ENCODE results near the gene AHDC1. TPM values are rescaled to one million over a fixed set of nuclear protein-coding genes. Genes with fewer than 3 reads are reported as not detected.

AHDC1 gene
- total RNA-seq, 1 donor from 2014 or later, result 18.0 TPM

DNA sequence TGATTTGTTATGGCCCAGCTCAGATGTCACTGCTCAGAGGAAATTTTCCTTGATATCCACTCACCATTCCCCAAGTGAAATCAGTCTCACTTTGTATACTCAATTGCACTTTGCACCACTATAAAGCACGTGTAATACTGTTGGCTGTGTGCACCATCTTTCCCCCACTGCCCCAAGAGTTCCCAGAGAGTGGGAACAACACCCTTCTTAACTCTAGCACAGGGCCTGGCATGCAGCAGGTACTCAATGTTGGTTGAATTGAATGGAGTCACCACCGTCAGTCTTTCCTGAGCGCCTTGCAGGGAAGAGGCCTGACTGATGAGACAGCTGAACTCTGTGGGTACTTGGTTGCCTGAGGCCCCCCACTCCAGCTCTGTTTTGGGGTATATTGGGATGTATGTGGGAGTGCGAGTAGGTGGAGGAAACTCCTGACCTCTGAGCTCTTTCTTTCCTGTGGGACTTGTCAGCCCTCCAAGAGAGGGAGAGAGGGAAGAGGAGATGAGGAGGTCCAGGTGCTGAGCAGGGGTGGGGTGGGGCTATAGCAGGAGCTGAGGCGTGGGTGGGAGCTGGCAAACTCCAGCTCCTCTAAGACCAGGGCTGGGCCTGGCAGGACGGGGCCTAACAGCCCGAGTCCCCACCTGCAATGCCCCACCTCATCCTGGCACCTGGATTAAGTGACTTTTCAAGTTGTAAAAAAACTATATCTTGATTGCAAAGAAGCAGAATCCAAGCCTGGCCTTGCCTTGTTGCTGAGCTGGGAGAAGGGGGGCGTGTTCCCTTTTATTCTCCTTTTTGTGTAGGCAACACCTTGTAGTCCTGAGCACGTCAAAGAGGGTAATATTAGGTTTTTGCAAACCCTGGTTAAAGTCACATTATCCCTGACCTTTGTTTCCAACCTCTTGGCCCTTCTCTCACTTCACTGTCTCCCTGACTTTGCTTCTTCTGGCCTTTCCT, 94.5 kb downstream of the AHDC1 start:
- TF ChIP-seq, protein P1, sequence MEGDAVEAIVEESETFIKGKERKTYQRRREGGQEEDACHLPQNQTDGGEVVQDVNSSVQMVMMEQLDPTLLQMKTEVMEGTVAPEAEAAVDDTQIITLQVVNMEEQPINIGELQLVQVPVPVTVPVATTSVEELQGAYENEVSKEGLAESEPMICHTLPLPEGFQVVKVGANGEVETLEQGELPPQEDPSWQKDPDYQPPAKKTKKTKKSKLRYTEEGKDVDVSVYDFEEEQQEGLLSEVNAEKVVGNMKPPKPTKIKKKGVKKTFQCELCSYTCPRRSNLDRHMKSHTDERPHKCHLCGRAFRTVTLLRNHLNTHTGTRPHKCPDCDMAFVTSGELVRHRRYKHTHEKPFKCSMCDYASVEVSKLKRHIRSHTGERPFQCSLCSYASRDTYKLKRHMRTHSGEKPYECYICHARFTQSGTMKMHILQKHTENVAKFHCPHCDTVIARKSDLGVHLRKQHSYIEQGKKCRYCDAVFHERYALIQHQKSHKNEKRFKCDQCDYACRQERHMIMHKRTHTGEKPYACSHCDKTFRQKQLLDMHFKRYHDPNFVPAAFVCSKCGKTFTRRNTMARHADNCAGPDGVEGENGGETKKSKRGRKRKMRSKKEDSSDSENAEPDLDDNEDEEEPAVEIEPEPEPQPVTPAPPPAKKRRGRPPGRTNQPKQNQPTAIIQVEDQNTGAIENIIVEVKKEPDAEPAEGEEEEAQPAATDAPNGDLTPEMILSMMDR (IDR thresholded peaks at IDR 0.05; ENCODE audit: insufficient read depth, low read length, poor library complexity, severe bottlenecking), result no peak
- Histone ChIP-seq H3K4me3 (ENCODE audit: low read depth, low read length) (no peak overlapping the region), H3K27me3 (ENCODE audit: control insufficient read depth, insufficient read depth, low read length) (no peaks in the 10 kb centered on the region), H3K36me3 (ENCODE audit: control insufficient read depth, insufficient read depth, low read length) (no peaks in the 10 kb centered on the region)
- no peak for DNase-seq (ENCODE audit: low read depth)

DNA sequence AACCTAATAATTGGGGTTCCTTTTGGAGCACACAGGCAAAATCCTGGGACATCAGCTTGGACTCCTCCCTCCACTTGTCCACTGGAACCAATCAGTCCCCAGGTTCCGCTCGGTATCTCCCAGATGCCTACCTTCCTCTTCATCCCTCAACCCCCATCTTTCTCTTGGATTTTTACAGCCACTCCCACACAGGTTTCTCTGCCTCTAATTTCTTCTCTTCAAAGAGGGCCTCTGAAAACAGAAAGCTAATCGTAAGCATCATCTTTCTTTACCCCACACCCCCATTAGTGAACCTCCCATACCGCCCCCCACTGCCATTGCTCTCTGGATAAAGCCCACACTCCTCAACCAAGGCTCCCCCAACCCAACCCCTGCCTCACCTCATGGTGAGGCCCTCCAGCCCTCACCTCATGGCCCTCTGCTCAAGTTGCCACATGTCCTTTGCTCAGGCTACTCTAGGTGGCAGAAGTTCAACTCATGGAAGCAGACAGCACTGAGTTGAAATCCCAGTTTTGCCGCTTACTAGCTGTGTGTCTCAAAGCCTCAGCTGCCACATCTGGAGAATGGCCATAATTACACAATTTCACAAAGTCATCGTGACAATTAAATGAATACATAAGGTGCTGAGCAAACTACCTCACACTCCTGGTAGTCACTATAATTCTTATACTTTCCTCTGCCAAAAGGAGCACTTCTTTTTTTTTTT, 95.8 kb downstream of the AHDC1 start:
- no peak overlapping the region for H3K4me3 ChIP-seq (ENCODE audit: low read depth, low read length)
- no peak for DNase-seq (ENCODE audit: low read depth)
- no peaks in the 10 kb centered on the region for H3K36me3 ChIP-seq (ENCODE audit: control insufficient read depth, insufficient read depth, low read length)
- no peaks in the 10 kb centered on the region for H3K27me3 ChIP-seq (ENCODE audit: control insufficient read depth, insufficient read depth, low read length)
- TF ChIP-seq, protein P1 (IDR thresholded peaks at IDR 0.05; ENCODE audit: insufficient read depth, low read length, poor library complexity, severe bottlenecking), result no peak

DNA sequence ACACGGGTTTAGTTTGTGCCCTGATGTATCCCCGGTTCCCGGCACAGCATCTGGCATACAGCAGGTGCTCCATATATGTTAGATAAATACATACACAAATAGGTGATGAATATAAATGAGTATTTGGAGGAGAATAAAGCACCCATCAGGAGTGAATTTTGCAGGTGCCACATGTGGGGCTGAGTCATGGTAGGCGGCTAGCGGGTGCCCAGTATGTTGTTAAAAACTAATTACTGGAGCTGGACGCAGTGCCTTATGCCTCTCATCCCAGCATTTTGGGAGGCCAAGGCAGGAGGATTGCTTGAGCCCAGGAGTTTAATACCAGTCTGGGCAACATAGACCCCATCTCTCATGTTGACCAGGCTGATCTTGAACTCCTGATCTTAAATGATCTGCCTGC, 97.2 kb downstream of the AHDC1 start:
- Histone ChIP-seq H3K36me3 (ENCODE audit: control insufficient read depth, insufficient read depth, low read length) (no peaks in the 10 kb centered on the region), H3K27me3 (ENCODE audit: control insufficient read depth, insufficient read depth, low read length) (no peaks in the 10 kb centered on the region), H3K4me3 (ENCODE audit: low read depth, low read length) (no peak overlapping the region)
- DNase-seq (ENCODE audit: low read depth), result no peak
- TF ChIP-seq, protein P1 (IDR thresholded peaks at IDR 0.05; ENCODE audit: insufficient read depth, low read length, poor library complexity, severe bottlenecking), result no peak

DNA sequence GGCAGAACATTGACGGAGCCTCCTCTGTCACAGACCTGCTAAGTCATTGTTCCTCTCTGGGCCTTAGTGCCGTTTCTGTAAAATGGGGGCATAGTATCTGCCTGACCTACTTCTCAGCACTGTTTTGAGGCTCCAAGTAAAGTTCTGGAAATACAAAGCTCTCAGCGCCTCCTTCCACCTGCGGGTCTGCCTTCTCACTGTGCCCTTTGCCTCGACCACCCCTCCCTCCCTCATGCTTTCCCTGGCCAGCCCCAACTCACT, 98.6 kb downstream of the AHDC1 start:
- H3K27me3 ChIP-seq (ENCODE audit: control insufficient read depth, insufficient read depth, low read length), result no peaks in the 10 kb centered on the region
- no peak for DNase-seq (ENCODE audit: low read depth)
- TF ChIP-seq, protein P1 (IDR thresholded peaks at IDR 0.05; ENCODE audit: insufficient read depth, low read length, poor library complexity, severe bottlenecking), result no peak
- H3K4me3 ChIP-seq (ENCODE audit: low read depth, low read length), result no peak overlapping the region
- no peaks in the 10 kb centered on the region for H3K36me3 ChIP-seq (ENCODE audit: control insufficient read depth, insufficient read depth, low read length)

DNA sequence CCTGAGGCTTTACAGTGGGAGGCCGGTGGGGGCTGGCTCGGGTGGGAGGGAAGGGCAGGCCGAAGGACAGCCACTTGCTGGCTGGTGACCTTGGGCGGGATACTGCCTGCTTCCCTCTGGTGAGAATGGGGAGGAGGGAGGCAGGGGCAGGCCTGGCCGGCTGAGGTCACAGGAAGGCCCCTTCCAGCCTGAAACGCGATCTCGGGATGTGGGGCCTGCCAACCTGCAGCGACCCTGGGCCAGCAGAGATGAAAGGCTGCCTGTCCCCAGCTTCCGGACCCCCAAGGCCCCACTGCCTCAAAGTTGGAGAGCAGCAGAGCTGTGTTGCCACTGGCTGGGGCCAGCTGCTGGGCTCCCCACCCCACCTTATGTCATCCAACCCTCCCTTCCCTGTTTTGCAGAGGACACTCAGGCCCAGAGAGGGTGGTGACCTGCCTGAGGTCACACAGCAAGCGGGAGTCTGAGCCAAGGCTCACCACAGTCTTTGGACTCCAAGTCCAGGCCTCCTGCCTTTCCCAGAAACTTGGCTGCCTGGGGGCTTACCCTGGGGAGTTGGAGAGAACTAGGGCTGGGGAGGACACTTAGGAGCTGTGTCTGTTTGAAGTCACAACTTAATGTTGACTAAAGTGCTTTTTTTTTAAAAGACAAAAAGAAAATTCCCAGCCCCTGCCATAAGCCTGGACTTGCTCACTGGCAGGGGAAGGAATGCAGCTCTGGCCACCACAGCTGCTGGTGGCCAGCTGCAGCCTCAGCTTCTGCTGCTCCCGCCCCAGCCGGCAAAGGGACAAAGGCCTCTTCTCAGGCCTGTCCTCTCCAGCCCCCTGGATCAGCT, 99.1 kb downstream of the AHDC1 start:
- TF ChIP-seq, protein P1 (IDR thresholded peaks at IDR 0.05; ENCODE audit: insufficient read depth, low read length, poor library complexity, severe bottlenecking), result no peak
- no peak overlapping the region for H3K4me3 ChIP-seq (ENCODE audit: low read depth, low read length)
- no peaks in the 10 kb centered on the region for H3K36me3 ChIP-seq (ENCODE audit: control insufficient read depth, insufficient read depth, low read length)
- H3K27me3 ChIP-seq (ENCODE audit: control insufficient read depth, insufficient read depth, low read length), result no peaks in the 10 kb centered on the region
- DNase-seq (ENCODE audit: low read depth), result no peak
